ENCODE data around the gene ETFRF1.

Gene ETFRF1

DNA sequence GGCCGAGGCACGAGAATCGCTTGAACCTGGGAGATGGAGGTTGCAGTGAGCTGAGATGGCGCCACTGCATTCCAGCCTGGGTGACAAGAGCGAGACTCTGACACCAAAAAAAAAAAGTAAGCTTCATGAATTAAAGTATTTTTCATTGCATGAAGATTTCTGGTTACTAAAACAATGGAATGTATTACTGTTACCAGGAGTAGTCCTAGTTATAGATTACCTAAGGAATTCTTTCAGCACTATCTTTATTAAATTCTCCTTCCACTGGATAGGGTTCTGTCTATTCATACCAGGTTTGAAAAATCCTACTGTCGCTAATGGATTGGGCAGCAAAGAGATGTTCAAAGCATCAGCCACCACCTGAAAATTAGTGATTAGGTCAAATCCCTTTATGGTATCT lies 12.4 kb downstream of the ETFRF1 start:
- in situ Hi-C loops (cut with MboI; ENCODE audit: low pct_unique_long_range_greater_than_20kb, low sequenced_read_pairs, unreplicated experiment), result no loop called here
- no peak for DNase-seq (ENCODE audit: low spot score)
- TF ChIP-seq, protein P1, sequence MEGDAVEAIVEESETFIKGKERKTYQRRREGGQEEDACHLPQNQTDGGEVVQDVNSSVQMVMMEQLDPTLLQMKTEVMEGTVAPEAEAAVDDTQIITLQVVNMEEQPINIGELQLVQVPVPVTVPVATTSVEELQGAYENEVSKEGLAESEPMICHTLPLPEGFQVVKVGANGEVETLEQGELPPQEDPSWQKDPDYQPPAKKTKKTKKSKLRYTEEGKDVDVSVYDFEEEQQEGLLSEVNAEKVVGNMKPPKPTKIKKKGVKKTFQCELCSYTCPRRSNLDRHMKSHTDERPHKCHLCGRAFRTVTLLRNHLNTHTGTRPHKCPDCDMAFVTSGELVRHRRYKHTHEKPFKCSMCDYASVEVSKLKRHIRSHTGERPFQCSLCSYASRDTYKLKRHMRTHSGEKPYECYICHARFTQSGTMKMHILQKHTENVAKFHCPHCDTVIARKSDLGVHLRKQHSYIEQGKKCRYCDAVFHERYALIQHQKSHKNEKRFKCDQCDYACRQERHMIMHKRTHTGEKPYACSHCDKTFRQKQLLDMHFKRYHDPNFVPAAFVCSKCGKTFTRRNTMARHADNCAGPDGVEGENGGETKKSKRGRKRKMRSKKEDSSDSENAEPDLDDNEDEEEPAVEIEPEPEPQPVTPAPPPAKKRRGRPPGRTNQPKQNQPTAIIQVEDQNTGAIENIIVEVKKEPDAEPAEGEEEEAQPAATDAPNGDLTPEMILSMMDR (IDR thresholded peaks at IDR 0.05; ENCODE audit: extremely low read depth, insufficient read depth, missing control alignments), result no peak

DNA sequence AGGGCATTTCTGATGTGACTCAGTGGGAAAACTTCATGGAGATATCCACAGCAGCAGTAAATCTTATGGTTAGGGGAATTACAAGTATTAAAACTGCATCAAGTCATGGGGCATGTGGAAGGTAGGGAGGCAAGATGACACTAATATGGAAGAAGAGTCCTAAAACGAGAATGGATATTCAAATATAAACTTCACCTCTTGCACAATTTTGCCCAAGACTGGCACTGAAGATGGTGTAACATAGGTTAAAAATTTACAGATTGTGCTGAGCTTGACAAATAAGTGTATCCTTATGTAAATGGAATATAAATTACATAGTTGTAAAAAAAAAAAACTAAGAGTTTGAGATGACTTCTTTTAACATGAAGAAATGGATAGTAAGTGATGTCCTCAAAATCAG lies 12.8 kb downstream of the ETFRF1 start:
- TF ChIP-seq, protein P1 (IDR thresholded peaks at IDR 0.05; ENCODE audit: extremely low read depth, insufficient read depth, missing control alignments), result no peak
- DNase-seq (ENCODE audit: low spot score), result no peak
- in situ Hi-C loops (cut with MboI; ENCODE audit: low pct_unique_long_range_greater_than_20kb, low sequenced_read_pairs, unreplicated experiment), result no loop called here

DNA sequence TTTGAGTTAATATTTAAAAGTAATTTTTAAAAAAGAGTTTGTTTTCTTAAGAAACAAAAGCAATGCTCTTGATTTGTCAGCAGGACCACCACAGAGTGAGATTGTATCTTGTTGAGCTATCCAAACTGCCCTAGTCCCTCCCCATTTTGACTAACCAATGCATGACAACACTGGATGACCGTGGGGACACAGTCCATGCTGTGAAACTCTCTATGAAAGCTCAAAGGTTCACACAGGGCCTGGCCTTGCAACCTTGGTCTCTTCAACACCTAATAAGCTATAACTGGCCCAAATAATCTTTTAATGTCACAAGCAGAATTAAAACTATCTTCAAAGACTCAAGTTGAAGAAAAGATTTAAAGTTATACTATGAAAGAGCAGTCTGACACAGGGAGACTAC lies 13.5 kb downstream of the ETFRF1 start:
- in situ Hi-C loops (cut with MboI; ENCODE audit: low pct_unique_long_range_greater_than_20kb, low sequenced_read_pairs, unreplicated experiment), result no loop called here
- TF ChIP-seq, protein P1 (IDR thresholded peaks at IDR 0.05; ENCODE audit: extremely low read depth, insufficient read depth, missing control alignments), result no peak
- DNase-seq (ENCODE audit: low spot score), result no peak

DNA sequence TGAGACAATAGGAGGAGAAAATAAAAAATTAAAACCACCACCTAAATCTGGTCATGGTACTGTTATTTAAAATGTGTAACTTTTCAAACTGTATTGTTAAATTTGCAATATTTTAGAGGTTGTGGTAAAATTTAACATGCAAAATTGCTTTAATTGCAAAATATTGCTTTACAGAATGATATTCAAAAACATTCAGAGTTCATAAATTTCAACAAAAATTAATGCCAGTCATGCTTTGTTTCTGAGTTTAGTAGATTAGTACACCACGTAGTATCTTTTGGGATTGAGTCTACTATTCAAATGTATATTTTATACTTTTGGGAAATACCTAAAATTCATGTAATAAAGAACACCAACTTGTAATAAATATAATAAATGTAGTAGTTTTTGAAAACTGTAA lies 18.3 kb downstream of the ETFRF1 start:
- TF ChIP-seq, protein P1 (IDR thresholded peaks at IDR 0.05; ENCODE audit: extremely low read depth, insufficient read depth, missing control alignments), result no peak
- in situ Hi-C loops (cut with MboI; ENCODE audit: low pct_unique_long_range_greater_than_20kb, low sequenced_read_pairs, unreplicated experiment), result no loop called here
- DNase-seq (ENCODE audit: low spot score), result no peak

DNA sequence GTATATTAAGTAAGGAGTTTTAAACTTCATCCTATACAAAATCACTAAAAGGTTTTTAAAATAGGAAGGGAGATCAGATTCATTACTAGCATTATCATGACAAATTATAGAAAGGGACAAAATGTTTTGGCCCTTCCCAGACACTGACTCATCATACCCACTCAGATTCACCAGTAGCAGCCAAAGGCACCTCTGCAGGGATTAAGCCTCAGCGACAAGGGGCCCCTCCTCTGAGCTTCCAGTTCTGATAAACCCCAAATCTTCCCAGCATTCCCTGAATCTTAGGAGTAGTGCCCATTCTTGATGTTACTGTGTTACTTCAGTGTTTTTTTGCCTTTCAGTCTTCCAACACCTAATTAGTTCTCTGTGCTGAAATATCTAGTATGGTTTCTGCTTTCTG lies 41.2 kb downstream of the ETFRF1 start:
- in situ Hi-C loops (cut with MboI; ENCODE audit: low pct_unique_long_range_greater_than_20kb, low sequenced_read_pairs, unreplicated experiment), result no loop called here
- TF ChIP-seq, protein P1 (IDR thresholded peaks at IDR 0.05; ENCODE audit: extremely low read depth, insufficient read depth, missing control alignments), result no peak
- no peak for DNase-seq (ENCODE audit: low spot score)

DNA sequence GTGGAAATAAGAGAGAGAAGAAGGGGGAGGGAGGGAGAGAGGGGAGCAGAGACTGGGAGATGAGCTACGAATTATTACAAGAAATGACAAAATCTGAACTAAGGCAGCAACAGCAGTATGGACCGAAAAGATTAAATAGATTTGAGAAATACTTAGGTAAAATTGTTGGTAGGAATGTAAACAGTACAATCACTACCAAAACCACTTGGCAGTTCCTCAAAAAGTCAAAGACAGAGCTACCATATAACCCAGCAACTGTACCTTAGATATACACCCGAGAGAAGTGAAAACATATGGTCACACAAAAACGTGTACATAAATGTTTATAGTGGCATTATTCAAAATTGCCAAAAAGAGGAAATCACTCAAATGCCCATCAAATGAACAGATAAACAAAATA lies 41.6 kb downstream of the ETFRF1 start:
- in situ Hi-C loops (cut with MboI; ENCODE audit: low pct_unique_long_range_greater_than_20kb, low sequenced_read_pairs, unreplicated experiment), result no loop called here
- TF ChIP-seq, protein P1 (IDR thresholded peaks at IDR 0.05; ENCODE audit: extremely low read depth, insufficient read depth, missing control alignments), result no peak
- no peak for DNase-seq (ENCODE audit: low spot score)

All from GM13977 (cell line).